NOMO-1 treated with dmso at 0.1 percent for 144 hours (cell line): ENCODE data around the gene HECTD2.
A peak's percentile ranks its signal among the peaks of the same experiment; 100 is the strongest.
"Not testable (repeated sequence)": the region's sequence is repeated elsewhere in the genome, so short reads cannot be mapped to it uniquely, and the experiment has no call there.

Source experiments
- DNase-seq: peaks from one replicate; lab custom pipeline; 2025; ENCODE audit not compliant: unreplicated experiment; lab: John Stamatoyannopoulos, UW

The HECTD2 gene

DNA sequence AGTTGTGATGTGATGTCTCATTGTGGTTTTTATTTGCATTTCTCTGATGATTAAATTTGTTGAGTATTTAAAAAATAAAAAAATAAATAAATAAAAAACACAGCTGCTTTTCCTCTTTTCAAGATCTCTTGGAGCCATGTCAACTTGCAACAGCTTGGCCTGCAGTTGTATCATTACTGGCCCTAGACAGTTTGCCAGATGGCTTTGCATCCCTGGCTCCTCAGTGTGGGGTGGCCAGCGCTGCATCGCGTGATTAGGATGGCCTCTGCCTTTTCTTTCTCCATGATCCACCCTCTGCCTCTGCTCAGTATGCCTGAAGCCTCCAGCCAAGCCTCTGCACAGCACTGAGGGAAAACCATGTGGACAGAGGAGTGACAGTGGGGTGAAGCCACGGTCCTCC is 126.0 kb downstream of the HECTD2 start:
- DNase-seq, result no peak

DNA sequence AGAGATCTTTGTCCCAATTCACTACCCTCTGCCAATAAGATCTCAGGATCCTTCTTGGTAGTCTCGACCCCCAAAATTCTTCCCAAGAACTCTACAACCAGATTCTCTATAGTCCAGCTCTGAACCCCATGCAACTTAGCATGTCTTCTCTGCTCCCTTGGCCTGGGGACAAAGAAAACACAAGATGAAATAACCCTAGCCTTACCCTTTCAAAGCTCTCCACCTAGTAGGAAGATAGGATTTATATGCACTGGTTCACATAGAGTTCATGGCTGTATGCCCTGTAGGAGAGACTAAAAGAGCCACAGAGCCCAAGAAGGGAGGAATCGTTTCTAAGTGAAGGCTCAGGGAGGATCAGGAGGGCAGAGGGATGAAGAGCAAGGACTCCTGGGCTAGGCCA is 126.6 kb downstream of the HECTD2 start:
- no peak for DNase-seq

DNA sequence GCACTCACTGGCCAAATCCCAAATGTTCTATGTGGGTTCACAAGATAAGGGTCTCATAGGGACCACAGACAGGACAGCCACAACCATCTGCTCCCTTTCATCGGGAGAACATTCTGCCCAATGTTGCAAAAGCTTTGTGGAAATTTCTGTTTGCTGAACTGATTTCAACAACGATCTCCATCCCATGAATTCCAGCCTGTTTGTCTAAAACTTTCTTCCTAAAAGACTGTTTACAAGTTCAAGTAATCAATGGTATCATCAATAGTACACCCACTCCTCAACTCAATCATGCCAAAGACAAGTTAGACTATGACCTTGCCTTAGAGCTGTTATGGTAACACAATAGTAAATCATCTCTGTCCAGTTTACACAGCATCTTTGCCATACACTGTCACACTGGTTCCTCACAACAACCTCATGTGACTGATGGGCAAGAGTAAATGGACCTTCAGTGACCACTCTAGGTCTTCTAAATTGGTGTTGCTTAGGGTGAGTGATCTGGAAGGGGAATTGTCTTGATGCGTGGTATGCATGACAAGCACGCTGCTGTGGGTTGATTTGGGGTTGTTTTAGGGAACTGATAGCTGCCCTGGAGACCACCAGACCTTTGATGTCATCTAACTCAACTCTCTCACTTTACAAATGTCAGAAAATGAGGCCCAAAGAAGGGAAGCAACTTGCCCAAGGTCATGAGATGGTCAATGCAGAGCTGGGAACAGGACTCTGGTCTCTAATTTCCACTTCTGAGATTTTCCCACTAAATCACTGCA is 127.7 kb downstream of the HECTD2 start:
- DNase-seq, result no peak

DNA sequence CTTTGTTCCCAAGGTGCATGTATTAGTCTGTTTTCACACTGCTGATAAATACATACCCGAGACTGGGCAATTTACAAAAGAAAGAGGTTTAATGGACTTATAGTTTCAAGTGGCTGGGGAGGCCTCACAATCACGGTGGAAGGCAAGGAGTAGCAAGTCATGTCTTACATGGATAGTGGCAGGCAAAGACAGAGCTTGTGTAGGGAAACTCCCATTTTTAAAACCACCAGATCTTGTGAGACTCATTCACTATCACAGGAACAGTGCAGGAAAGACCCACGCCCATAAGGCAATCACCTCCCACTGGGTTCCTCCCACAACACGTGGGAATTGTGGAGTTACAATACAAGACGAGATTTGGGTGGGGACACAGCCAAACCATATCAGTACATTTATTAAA is 129.8 kb downstream of the HECTD2 start:
- DNase-seq, result no peak

DNA sequence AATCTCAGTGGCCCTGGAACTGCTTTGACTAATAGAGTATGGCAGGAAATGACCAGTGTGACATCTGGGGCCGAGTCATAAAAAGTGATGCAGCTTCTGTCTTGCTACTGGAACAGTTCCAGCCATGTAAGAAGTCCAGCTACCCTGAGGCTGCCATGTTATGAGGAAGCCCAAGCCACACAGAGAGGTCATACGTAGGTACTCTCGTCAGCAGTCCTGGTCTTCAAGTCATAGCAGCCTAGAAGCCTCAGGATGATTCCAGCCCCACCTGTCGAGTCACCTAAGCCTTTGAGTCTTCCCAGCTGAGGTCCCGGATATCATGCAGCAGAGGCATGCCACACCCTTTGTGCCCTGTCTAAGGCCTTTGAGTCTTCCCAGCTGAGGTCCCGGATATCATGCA is 130.6 kb downstream of the HECTD2 start:
- no peak for DNase-seq

DNA sequence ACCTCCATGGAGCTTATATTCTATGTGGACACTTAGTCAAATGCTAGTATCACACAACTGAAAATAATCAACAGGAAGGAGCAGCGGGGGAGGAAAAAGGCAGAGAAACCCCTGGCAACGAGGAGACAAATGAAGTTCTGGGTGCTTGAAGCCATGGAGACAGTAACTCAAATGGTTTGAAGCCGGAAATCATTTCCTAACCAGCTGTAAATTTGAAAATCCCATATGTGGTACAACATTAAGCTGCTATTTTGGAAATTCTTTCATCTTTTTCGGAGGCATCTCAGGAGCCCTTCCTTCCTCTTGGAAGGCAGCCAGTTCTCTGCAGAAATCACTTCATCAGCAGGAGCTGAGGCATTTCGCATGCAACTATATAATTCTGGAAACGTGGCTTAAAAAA is 131.3 kb downstream of the HECTD2 start:
- no peak for DNase-seq

DNA sequence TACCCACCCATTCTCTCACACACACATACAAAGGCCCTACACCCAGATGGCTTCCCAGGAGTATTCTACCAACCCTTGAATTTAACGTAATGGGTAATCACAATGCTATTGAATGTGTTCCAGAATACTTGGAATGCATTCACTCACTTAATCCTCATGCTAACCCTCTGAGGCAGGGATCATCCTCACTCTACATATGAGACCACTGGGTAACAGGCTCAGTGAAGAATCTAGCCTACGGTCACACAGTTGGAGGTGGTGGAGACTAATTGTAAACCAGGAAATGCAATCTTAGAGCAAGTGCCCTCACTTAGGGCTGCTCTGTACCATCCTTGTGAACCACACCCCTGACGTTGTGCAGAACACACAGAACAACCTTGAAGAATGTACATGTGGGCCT is 135.2 kb downstream of the HECTD2 start:
- no peak for DNase-seq

DNA sequence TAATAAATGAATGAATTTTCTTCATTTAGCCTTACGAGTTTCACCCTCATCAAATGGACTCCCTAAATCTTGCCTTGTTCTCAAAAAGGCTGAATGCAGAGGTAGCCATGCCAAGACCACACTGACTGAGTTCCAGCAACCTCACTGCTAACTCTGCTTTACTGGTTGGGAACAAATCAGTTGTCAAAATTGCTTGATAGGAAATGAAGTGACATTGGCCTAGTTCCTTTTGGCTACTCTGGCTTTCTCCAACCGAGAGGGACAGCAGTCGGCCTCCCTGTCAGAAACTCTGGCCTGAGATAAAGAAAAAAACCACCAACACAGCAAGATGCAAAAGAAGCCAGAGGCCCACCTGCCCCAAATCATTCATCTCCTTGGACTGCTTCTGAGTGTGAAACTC is 135.7 kb downstream of the HECTD2 start:
- no peak for DNase-seq

DNA sequence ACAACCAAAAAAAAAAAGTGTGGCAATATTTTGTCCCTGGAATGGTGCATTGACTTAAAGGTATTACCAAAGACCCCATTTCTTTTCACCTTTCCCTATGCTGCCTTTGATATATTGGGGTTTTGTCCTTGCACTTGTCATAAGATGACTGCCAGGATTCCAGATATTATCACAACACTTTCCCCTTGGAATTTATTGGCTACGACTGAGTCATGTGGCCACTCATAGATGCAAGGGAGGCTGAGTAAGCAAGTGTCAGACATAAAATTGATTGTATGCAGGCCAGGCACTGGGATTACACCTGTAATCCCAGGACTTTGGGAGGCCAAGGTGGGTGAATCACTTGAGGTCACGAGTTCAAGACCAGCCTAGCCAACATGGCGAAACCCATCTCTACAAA is 139.1 kb downstream of the HECTD2 start:
- no peak for DNase-seq

DNA sequence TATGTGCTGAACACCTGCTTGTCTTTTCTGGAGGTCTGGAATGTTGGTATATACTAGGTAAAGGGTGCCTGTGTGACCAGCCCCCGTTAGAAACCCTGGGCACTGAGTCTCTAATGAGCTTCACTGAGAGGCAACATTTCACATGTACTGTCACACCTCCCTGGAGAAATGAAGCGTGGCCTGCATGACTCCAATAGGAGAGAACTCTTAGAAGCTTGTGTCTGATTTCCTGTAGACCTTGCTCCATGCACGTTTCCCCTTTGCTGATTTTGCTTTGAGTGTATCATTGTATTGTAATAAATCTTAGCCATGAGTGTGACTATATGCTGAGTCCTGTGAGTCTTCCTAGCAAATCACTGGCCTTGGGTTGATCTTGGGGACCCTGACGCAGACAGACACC is 139.9 kb downstream of the HECTD2 start:
- DNase-seq, result no peak

DNA sequence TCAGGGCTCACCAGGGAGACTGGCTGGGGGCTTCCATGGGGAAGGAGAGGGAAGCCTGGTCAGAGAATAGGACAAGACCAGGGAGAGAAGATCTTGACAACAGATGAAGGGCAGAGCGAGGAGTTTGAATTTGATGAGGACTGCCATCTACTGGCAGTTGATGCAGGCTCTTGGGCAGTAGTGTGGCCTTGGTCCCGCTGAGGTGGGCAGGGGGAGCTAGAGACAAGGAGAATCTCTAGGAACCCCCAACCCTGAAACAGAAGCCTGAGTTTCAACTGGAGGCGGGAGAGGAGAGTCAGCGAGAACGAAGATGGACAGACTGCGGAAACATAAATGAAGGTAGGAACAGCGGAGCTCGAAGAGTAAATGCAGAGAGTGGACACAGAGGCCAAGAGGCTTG is 141.7 kb downstream of the HECTD2 start:
- DNase-seq, result no peak

DNA sequence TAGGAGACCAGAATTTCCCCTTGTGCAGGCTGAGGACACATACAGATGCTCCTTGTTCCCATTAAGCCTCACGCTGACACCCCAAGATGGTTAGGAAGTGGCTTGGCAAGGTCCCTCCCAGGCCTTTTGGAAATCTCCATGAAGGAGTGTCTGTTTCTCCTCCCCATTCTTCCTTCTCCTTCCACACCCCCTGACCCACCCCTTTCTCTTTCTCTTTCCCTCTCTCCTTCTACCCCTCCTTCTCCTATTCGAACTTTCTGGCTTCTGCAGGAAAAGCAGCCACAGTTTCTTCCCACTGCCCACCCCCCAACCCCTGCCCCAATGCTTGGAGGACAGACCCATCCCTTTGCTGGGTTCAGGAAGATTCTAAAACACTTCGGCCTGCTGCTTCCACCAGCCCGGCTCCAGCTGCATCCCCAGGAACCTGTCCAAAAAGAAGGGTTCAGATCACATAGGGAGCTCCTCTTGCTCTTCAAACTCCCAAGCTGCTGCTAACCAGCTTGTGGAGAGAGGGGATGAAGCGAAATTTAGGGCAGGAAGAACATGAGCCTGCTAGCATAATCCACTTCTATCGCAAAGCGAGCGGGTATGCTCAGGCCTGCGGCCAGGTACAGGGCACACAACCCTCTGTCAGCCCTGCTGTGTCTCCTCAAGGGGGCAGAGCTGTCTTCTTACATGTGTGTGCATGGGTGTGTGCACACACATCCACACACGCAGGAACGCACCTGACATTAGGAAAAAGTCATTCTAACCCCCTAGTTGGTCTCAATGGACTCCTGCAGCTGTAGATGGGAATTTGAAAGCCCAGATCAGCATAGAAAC is 142.3 kb downstream of the HECTD2 start:
- no peak for DNase-seq

DNA sequence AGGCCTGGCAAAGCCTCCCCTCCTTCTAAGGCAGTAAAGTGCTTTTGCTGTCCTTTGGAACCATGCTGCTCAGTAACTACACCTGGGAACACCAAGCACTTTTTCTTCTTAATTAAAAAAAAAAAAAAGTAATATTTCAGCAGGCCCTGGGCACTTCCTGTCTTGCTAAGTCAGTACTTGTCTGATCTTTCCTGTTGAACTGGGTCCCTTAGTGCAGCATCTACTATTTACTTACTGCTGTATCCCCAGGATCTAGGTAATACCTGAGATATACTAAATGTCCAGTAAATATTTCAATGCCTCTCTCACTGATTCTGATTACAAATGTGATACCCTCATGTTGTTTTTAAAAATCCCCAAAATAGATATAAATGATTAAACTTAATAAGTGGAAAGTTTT is 145.3 kb downstream of the HECTD2 start:
- DNase-seq, result no peak

DNA sequence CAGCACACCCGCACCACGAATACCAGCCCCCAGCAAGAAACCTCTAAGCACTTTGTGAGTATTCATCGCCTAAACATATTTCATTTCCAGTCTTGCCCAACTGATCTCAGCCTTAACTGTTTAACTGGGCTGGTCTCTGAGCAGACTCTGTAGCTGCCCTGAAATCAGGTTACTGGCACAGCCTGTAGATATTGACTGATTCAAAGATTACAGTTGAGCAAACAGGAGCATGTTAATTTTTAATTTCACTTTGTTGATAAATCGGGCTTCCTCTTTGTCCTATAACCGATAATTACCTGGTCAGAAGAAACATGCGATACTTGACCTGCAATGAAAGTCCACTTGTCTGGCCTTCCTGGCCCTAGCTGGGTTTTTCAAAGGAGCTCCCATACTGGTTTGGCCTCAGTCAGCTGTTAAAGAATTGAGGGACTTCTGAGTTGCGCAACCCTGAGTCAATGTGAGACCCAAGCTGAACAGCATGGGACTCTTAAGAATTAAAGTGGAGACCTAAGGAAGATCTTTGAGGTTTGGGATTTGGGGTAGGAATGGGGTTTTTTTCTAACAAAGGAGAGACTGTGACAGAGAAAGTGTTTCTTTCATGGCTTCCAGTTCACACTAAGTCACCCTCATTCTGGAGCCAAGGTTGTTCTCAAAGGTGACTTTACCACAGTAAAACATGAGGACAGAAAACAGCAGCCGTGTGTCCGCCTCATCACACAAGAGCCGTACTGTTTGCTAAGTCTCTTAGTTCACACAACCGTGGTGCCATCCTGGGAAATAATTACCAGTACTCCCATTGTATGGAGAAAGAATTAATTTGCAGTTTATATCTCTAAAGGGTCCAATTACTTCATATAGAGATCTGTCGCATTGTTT is 146.8 kb downstream of the HECTD2 start:
- DNase-seq, result no peak

DNA sequence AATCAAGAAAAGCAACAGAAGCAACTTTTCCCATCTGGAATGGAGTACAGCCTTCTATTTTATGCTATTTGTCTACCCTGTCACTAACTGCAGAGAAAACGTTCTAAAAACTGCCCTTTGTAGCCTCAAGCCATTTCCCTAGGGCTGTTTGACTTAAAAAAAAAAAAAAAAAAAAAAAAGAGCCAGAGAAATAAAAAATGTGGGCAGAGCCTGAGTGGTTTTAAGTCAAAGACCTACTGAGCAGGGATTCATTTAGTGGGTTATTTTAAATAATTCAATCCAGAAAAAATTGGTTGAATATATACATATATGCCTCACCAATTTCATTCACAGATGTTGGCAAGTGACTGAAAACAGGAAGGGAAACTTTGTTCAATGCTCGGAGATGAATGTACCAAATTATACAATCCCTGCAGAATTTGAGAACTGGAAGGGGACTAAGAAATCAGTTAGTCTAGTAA is 147.5 kb downstream of the HECTD2 start:
- DNase-seq, result peak; percentile 3

DNA sequence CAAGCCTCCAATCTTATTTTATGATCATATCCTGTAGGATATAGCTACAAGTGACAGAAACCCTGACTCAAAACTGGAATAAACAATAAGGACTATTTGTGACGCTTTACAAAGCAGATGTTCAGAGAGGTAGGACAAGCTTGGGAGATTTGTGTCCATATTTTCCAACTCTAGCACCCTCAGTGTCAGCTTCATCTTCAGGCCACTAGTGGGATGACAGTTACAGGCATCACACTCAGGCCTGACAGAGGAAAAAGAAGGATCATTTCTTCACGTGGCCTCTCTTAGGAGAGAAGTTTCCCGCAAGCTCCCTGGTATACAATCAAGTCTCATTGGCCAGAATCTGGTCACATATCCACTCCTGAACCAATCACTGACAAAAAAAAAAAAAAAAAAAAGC is 148.3 kb downstream of the HECTD2 start:
- no peak for DNase-seq

DNA sequence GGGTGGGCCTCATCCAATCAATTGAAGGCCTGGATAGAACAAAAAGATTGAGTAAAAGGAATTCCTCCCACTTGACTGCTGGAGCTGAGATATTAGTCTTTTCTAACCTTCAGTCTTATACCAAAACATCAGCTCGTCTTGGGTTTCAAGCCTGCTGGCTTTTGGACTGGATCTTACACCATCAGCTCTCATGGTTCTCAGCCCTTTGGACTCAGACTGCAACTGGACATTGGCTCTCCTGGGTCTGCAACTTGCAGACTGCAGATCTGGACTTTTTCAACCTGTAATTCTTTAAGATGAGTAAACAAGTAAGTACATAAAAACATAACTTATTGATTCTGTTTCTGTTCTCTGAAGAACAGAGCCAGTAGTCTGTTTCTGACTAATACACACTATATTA is 149.0 kb downstream of the HECTD2 start:
- DNase-seq, result no peak

DNA sequence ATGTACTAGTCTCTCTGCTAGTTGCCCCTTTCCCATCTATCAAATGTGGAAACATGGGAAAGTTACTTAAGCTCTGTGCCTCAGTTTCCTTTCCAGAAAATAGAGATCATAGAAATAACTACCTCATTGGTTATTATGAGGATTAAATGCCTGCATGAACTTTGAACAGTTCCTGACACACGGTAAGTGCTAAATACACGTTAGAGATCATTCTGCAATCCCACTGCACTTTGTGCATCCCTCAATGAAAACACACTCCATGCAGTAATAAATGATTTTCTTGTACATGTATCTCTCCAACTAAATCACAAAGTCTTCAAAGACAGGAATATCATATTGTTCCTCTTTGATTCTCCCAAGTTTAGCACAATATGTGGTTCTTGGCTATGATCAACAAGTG is 149.6 kb downstream of the HECTD2 start:
- DNase-seq, result no peak

DNA sequence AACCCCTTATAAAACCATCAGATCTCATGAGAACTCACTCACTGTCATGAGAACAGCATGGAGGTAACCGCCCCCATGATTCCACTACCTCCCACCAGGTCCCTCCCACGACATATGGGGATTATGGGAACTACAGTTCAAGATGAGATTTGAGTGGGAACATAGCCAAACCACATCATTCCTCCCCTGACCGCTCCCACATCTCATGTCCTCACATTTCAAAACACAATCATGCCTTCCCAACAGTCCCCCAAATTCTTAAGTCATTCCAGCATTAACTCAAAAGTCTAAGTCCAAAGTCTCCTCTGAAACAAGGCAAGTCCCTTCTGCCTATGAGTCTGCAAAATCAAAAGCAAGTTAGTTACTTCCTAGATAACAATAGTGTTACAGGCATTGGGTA is 150.7 kb downstream of the HECTD2 start:
- DNase-seq, result not testable (repeated sequence)

DNA sequence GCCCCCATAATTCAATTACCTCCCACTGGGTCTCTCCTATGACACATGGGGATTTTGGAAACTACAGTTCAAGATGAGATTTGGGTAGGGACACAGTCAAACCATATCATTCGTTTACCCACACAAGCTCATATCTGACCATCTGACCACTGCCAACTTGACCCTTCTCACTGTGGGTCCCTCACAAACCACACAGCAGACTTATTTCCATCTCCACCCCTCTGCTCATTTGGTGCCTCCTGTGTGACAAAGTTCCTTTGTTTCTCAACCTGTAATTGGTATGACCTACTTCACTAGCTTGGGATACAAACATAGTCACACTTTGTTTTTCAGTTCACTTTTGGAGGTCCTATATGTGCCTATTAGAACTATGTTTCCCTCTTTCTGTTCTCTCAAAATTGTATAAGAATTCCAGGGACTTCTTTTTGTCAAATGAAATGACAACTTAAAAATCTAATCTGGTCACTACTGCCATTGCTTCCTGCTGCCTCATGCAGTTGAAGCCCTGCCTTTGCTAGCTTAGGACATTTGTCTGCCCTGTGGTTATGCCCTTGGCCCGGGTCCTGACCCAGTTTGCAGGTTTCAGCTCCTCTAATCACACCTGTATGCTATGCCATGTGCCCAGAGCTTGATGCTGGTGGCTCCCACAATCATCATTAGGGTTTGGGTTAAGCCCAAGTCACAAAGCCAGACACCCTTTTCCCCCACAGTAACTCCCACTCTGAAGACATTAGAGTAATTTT is 152.9 kb downstream of the HECTD2 start:
- no peak for DNase-seq

DNA sequence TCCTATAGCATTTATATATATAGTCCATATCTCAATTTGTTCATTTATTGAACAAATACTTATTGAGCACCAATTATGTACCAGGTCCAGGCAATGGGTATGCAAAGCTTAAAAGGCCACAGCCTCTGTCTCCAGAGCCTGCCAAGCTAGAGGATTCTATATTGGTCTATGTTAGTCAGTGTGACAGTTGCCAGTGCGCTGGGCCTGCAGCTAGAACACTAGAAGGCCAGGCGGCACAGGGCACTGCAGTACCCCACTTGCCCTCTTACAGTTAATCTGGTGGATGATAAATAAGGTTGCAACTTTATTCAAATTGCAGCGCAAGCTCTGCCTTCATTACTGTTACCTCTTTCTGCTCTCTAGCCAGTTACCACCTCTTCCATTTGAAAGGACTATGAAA is 153.9 kb downstream of the HECTD2 start:
- DNase-seq, result no peak
